Measurements from ENCODE around the gene MGAT5.

- TF ChIP-seq, protein P1, sequence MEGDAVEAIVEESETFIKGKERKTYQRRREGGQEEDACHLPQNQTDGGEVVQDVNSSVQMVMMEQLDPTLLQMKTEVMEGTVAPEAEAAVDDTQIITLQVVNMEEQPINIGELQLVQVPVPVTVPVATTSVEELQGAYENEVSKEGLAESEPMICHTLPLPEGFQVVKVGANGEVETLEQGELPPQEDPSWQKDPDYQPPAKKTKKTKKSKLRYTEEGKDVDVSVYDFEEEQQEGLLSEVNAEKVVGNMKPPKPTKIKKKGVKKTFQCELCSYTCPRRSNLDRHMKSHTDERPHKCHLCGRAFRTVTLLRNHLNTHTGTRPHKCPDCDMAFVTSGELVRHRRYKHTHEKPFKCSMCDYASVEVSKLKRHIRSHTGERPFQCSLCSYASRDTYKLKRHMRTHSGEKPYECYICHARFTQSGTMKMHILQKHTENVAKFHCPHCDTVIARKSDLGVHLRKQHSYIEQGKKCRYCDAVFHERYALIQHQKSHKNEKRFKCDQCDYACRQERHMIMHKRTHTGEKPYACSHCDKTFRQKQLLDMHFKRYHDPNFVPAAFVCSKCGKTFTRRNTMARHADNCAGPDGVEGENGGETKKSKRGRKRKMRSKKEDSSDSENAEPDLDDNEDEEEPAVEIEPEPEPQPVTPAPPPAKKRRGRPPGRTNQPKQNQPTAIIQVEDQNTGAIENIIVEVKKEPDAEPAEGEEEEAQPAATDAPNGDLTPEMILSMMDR (IDR thresholded peaks at IDR 0.05): no peak
- TF ChIP-seq POLR2A (IDR thresholded peaks at IDR 0.05): no peak
Measured at GRCh38 chr2:134410831-134411231, 157.0 kb downstream of the MGAT5 start.
